ENCODE data around the gene KIF3A.

KIF3A gene

DNA sequence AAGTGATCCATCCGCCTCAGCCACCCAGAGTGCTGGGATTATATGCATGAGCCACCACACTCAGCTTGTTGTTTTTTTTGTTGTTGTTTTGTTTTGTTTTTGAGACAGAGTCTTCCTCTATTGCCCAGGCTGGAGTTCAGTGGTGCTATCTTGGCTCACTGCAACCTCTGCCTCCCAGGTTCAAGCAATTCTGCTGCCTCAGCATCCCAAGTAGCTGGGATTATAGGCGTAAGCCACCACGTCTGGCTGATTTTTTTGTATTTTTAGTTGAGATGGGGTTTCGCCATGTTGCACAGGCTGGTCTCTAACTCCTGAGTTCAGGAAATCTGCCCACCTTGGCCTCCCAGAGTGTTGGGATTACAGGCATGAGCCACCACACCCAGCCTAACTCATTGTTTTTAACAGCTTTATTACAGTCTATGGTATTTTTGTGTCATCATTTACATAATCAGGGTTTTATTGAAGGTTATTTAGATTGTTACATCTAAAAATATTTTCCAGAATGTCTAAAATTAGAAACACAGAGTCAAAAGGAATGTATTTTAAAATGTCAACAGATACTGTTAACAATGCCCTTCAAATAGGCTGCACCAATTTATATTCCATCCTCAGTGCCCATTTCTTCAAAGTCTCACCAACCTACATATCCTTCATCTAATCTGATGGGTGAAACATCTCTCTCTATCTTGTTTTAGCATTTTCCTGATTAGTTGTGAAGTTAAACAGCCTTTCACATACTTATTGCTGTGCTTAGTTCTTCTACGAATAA is 18.6 kb downstream of the KIF3A start:
- DNase-seq (ENCODE audit: low spot score): no peak

GRCh38 chr5:132714456-132715307 is 22.7 kb downstream of the KIF3A start:
- peak; percentile 31 for DNase-seq (ENCODE audit: low spot score)

- DNase-seq (ENCODE audit: low spot score): no peak
Measured at GRCh38 chr5:132708645-132709044, 28.7 kb downstream of the KIF3A start.

DNA sequence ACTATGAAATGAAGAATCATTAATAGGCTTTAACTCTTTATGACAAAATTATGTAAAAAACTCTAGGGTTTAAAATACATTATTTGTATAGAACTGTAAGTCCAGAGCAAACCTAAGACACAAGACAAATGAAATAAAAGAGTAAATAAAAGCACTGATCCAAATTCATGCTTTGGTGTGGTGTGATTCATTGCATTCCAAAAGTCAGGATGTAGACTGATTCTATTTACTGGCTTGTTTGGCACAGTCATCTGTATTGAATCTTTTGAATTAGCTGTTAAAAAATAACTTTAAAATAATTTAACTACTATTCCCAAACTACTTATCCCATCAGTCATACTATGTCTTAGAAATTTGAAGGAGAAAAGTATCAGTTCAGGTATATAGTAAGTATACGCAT is 32.5 kb downstream of the KIF3A start:
- no peak for DNase-seq (ENCODE audit: low spot score)

- no peak for DNase-seq (ENCODE audit: low spot score)
Measured at GRCh38 chr5:132695956-132696355, 41.4 kb downstream of the KIF3A start.

DNA sequence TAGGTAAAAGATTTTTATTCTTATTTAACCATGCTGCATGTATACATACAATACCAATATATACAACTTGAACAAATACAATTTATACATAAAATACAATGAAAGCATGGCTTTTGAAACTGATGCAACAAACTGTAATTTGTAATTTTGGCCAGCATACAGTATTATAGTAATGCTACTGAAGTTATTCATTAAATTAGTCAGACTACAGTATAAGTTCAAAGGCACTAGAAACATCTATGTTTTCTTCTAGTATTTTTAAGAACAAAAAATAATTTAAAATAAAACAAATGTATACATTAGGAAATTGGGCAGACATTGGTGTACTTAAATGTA is 44.7 kb downstream of the KIF3A start:
- peak; percentile 27 for DNase-seq (ENCODE audit: low spot score)

- DNase-seq (ENCODE audit: low spot score): peak; percentile 18
Measured at GRCh38 chr5:132691755-132692631, 45.4 kb downstream of the KIF3A start.

DNA sequence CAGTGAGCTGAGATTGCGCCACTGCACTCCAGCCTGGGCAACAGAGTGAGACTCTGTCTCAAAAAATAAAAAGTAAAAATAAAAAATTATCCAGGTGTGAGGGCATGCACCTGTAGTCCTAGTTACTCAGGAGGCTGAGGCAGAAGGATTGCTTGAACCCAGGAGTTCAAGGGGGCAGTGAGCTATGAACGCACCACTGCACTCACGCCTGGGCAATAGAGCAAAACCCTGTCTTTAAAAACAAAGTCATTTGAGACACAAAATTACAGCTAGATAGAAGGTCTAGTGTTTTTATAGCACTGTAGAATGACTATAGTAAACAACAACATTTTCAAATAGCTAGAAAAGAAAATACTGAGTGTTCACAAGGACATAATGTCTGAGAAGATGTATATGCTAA is 47.2 kb downstream of the KIF3A start:
- DNase-seq (ENCODE audit: low spot score): no peak

DNA sequence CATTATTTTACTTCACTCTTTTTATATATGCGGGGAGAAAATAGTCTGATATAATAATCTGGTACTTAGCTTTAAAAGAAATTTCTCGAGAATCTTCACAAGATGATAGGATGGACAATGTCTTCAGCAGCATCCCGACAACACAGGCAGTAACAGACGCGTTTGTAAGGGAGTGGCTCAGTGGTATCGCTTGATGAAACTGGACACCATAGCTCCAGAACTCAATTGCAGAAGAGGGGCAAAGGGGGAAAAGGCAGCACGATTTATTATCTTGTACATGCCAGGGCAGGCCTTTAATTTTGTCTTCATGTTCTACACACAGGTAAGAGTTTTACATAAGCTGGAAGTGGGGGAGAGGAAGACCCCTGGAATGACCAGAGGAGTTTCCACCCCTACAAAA is 47.8 kb downstream of the KIF3A start:
- DNase-seq (ENCODE audit: low spot score): no peak

DNA sequence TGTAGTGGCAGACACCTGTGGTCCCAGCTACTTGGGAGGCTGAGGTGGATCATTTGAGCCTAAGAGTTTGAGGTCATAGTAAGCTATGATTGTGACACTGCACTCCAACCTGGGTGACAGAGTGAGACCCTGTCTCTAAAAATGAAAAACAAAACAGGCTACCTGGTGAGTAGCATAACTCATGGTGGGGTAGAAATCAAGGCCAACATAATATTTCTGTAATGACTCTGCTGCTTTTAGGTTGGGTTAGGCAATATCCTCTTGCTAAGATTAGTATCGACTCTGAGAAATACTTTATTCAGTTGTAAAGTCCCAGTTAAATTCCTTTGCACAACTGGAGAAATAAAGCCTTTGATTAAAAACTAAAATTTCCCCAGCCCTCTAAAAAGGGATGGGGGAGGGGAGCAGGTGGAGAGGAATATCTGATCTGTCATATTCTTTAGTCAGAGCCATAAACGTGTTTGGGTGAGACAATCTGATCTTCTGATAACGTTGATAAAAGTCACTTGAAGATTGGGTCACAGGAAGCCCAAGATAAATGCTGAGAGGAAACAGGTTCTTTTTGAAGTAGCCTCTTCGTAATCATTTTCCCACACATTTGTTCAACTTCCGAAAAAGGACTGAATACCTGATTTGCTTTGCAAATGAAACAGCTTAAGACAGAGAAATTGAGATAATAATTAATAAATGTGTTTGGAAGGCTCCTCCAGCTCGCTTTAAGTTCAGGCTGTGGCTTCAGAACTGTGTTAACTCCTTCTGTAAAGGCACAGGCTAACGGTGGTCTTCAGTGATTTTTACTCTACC is 48.6 kb downstream of the KIF3A start:
- no peak for DNase-seq (ENCODE audit: low spot score)

GRCh38 chr5:132687995-132688394 is 49.4 kb downstream of the KIF3A start:
- no peak for DNase-seq (ENCODE audit: low spot score)

GRCh38 chr5:132686193-132686592 is 51.2 kb downstream of the KIF3A start:
- DNase-seq (ENCODE audit: low spot score): no peak

DNA sequence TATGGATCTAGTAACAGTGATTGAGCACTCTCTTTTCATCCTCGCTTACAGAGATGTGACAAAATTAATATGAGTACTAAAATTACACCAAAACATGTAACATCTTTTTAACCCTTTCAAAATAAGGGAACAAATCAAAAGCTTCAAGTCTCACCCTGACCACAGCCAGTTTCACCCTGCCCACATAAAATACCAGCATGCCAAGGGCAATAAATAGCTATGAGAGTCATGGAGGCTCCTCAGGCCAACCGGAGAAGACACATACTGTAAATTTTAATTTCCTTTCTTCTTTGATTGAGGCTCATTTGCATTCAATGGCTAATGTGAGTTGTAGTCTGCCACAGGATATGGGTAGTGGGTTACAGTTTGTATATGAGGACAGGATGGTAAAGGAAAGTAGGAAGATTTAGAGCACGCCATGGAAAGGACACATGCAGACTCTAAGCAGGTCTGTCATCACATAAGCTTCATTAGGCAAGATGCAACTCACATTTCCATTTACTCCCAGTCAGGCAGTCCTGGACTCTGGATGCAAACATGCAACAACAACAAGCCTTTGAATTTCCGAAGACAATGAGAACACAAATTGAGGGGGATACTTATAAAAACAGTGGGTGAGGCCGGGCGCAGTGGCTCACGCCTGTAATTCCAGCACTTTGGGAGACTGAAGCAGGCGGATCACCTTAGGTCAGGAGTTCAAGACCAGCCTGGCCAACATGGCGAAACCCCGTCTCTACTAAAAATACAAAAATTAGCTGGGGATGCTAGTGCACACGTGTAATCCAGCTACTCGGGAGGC is 52.2 kb downstream of the KIF3A start:
- DNase-seq (ENCODE audit: low spot score): no peak

GRCh38 chr5:132684491-132684890 is 52.9 kb downstream of the KIF3A start:
- DNase-seq (ENCODE audit: low spot score): no peak

GRCh38 chr5:132681983-132682382 is 55.4 kb downstream of the KIF3A start:
- no peak for DNase-seq (ENCODE audit: low spot score)

DNA sequence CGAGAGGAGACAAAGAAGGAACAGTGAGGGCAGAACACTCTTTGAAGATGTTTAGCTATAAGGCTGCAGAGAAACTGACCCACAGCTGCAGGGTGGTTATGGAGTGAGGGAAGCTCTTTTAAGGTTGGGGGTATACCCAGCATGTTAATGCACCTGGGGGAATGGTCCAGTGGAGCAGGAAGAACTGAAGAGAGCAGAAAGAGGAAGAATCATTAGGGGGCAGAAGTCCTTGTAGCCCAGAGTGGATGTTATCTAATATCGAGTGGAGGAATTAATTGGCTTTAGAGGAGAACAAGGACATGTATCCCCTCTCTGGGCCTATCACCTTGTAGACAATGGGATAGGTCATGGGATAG is 55.9 kb downstream of the KIF3A start:
- DNase-seq (ENCODE audit: low spot score): no peak

- no peak for DNase-seq (ENCODE audit: low spot score)
Measured at GRCh38 chr5:132680780-132681475, 56.4 kb downstream of the KIF3A start.

- no peak for DNase-seq (ENCODE audit: low spot score)
Measured at GRCh38 chr5:132679717-132680380, 57.5 kb downstream of the KIF3A start.

GRCh38 chr5:132679166-132679565 is 58.2 kb downstream of the KIF3A start:
- no peak for DNase-seq (ENCODE audit: low spot score)

GRCh38 chr5:132678735-132679134 is 58.6 kb downstream of the KIF3A start:
- DNase-seq (ENCODE audit: low spot score): no peak
